Gastrocnemius medialis (tissue), 4 donors: Measurements from ENCODE around the gene FREM2. TPM values are rescaled to one million over a fixed set of nuclear protein-coding genes. Genes with fewer than 3 reads are reported as not detected.

ENCODE experiments used
- ATAC-seq, 2 donors: fragments of 150-250 bp; one replicate each; pipeline ENCODE4 v1.9.1; 2016
- DNase-seq, 2 donors: peaks; one replicate each; pipeline ENCODE4 v3.0.0-alpha.2; 2019
- H3K27ac ChIP-seq, 4 donors: fragments of 200-600 bp; sonication (generic); 1 replicate in 1 of 4; 2 replicates in 3 of 4; pipeline ENCODE4 v1.5.1; 2016 to 2018; ENCODE audit warnings: mild to moderate bottlenecking in 2 of 4, moderate library complexity in 1 of 4
- H3K27me3 ChIP-seq, 3 donors: fragments of 200-600 bp; sonication (generic) in 2 of 3; 1 replicate in 1 of 3; 2 replicates in 2 of 3; pipeline versions ENCODE4 v1.5.1 to v1.6.0; 2016 to 2019; ENCODE audit warnings: mild to moderate bottlenecking in 1 of 3, moderate library complexity in 1 of 3
- H3K36me3 ChIP-seq, 2 donors: fragments of 200-600 bp; sonication (generic) in 1 of 2; one replicate each; pipeline ENCODE4 v1.5.1; 2017 to 2018
- H3K4me1 ChIP-seq, 2 donors: fragments of 200-600 bp; sonication (generic) in 1 of 2; one replicate each; pipeline ENCODE4 v1.5.1; 2016 to 2017; ENCODE audit warnings: mild to moderate bottlenecking in 2 of 2
- H3K4me3 ChIP-seq, 4 donors: fragments of 200-600 bp; sonication (generic) in 3 of 4; 1 replicate in 1 of 4; 2 replicates in 3 of 4; pipeline ENCODE4 v1.5.1; 2016 to 2019; ENCODE audit warnings: mild to moderate bottlenecking in 2 of 4
- H3K9me3 ChIP-seq, 3 donors: fragments of 200-600 bp; sonication (generic) in 2 of 3; 1 replicate in 1 of 3; 2 replicates in 2 of 3; pipeline ENCODE4 v1.5.1; 2016 to 2019
- POLR2A ChIP-seq, 2 donors: fragments of 450-650 bp; IDR thresholded peaks; one replicate each; pipeline ENCODE4 v1.6.1; 2017; ENCODE audit warnings: antibody characterized with exemption in 2 of 2, mild to moderate bottlenecking in 2 of 2, moderate library complexity in 2 of 2
- in situ Hi-C, 4 donors: fragments of 200-750 bp; cut with MboI; loops; one replicate each; pipeline versions ENCODE4 v1.15.0 to v1.8.0; 2017; ENCODE audit warnings: low sequenced_read_pairs in 4 of 4
- intact Hi-C: fragments of 100-400 bp; cut with DNase I; formaldehyde crosslinking; loops from one replicate; pipeline ENCODE4 v1.15.1; 2023; ENCODE audit warnings: low total_unique reads
- total RNA-seq, 4 donors: library from RNA; depleted of rRNA; stranded (reverse); fragments of >200 nt; gene quantifications; one replicate each; pipeline versions ENCODE4 v1.1.0 to v1.2.3, GENCODE V29; 2016
- TF ChIP-seq, protein P1 (sequence below), 5 experiments: fragments of 450-650 bp in 3 of 5; fragments of 200-600 bp in 2 of 5; sonication (generic) in 2 of 5; IDR thresholded peaks in 4 of 5; conservative IDR thresholded peaks in 1 of 5; 1 replicate in 4 of 5; 2 replicates in 1 of 5; pipeline ENCODE4 v1.5.1; 2016 to 2019; ENCODE audit warnings: antibody characterized with exemption in 5 of 5, mild to moderate bottlenecking in 3 of 5, moderate library complexity in 3 of 5

FREM2 gene
- total RNA-seq, 4 donors from 2014 or later, result 1.3 to 6.4 (median 2.4) TPM

DNA sequence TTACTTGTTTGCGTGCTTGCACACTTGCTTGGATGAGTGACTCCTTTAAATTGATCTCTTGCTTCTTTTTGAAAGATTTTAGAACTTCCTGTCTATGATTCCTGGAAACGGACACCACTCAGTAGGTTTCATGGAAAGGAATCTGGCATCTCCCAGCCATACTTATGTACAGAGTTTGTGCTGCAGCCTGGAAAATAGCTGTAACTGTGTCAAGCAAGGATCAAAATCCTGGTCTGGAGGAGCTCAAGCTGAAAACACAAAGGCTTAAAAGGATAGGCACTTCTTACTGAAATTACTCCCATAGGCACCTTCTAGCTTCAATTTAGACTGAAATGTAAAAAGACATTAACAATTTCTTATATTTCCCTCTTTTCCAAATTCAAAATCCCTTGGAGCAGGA is 1.4 kb upstream of the FREM2 start:
- H3K27me3 ChIP-seq, result no peaks in the 10 kb centered on the region
- no peak for DNase-seq
- TF ChIP-seq, protein P1, sequence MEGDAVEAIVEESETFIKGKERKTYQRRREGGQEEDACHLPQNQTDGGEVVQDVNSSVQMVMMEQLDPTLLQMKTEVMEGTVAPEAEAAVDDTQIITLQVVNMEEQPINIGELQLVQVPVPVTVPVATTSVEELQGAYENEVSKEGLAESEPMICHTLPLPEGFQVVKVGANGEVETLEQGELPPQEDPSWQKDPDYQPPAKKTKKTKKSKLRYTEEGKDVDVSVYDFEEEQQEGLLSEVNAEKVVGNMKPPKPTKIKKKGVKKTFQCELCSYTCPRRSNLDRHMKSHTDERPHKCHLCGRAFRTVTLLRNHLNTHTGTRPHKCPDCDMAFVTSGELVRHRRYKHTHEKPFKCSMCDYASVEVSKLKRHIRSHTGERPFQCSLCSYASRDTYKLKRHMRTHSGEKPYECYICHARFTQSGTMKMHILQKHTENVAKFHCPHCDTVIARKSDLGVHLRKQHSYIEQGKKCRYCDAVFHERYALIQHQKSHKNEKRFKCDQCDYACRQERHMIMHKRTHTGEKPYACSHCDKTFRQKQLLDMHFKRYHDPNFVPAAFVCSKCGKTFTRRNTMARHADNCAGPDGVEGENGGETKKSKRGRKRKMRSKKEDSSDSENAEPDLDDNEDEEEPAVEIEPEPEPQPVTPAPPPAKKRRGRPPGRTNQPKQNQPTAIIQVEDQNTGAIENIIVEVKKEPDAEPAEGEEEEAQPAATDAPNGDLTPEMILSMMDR (IDR thresholded peaks at IDR 0.05 in 4 of 5, conservative IDR thresholded peaks at IDR 0.05 in 1 of 5), result no peak
- no peak for TF ChIP-seq POLR2A (IDR thresholded peaks at IDR 0.05)
- H3K4me3 ChIP-seq, result no peak overlapping the region
- intact Hi-C loops (no loop called here), in situ Hi-C loops (loop anchor here in 2 of 4 donors (5.0 to 25.0 kb wide), 3 partner anchors 79 to 177 kb away; no protein-coding TSS in a partner anchor)
- no peaks in the 10 kb centered on the region for H3K36me3 ChIP-seq
- peaks cover 2 to 14% of the 10 kb centered on the region in 2 donors for H3K4me1 ChIP-seq
- no peaks in the 10 kb centered on the region for H3K9me3 ChIP-seq
- H3K27ac ChIP-seq, result no peak overlapping the region
- no peak for ATAC-seq

DNA sequence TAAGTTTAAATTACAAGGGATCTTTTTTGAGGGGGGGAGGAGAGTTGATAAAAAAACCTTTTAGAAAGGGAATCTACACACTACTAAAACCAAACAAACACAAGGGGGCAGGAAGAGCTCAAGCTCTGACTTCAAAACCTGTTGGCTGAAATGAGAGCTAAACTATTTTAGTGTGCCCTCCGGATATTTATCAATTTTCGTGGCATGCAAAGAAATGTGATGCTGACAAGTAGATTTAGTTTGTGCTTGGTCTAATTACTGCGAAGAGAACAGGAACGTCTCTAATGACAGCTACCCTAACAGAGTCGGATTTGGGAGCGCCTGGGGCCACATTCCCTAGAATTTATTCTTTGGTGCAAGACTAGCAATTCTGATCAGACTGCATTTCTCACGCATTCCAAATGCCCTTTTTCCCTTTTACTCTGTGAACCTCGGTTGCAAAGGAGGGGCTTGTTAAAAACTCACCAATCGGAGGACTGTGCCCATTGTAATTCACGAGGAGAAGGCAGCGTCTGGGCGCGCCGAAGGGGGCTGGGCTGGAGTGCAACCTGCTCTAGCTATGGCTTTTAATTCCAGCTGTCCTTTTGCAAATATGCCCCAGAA is 802 bp upstream of the FREM2 start:
- in situ Hi-C loops (loop anchor here in 2 of 4 donors (5.0 to 25.0 kb wide), 3 partner anchors 79 to 176 kb away; no protein-coding TSS in a partner anchor), intact Hi-C loops (loop anchor here (1.0 kb wide), 2 partner anchors 77 to 186 kb away; no protein-coding TSS in a partner anchor)
- Histone ChIP-seq H3K27ac (peak overlapping the region; percentile 35 to 61 (median 55)), H3K36me3 (no peaks in the 10 kb centered on the region), H3K4me3 (peak overlapping the region; percentile 63 to 70 (median 68)), H3K27me3 (no peaks in the 10 kb centered on the region), H3K9me3 (no peaks in the 10 kb centered on the region), H3K4me1 (peaks cover 2 to 14% of the 10 kb centered on the region in 2 donors)
- DNase-seq (no peak), ATAC-seq (peak; percentile 51 to 56)
- no peak for TF ChIP-seq POLR2A (IDR thresholded peaks at IDR 0.05)
- TF ChIP-seq, protein P1 (IDR thresholded peaks at IDR 0.05 in 4 of 5, conservative IDR thresholded peaks at IDR 0.05 in 1 of 5), result peak; percentile 30 to 57 (median 49)

DNA sequence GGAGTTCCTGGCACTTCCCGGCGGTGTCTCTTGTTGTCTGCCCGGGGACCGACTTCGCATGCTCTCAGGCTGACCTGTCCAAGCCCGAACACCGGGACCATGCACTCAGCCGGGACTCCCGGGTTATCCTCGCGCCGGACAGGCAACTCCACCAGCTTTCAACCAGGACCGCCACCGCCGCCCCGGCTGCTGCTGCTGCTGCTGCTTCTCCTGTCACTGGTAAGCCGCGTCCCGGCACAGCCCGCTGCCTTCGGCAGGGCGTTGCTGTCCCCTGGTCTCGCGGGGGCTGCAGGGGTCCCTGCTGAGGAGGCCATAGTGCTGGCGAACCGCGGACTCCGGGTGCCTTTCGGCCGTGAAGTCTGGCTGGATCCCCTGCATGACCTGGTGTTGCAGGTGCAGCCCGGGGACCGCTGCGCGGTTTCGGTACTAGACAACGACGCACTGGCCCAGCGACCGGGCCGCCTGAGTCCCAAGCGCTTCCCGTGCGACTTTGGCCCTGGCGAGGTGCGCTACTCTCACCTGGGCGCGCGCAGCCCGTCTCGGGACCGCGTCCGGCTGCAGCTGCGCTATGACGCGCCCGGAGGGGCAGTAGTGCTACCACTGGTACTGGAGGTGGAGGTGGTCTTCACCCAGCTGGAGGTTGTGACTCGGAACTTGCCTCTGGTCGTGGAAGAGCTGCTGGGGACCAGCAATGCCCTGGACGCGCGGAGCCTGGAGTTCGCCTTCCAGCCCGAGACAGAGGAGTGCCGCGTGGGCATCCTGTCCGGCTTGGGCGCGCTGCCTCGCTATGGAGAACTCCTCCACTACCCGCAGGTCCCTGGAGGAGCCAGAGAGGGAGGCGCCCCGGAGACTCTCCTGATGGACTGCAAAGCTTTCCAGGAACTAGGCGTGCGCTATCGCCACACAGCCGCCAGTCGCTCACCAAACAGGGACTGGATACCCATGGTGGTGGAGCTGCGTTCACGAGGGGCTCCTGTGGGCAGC is 661 bp downstream of the FREM2 start:
- Histone ChIP-seq H3K4me3 (peak overlapping the region; percentile 63 to 70 (median 68)), H3K27me3 (no peaks in the 10 kb centered on the region), H3K4me1 (peaks cover 2 to 21% of the 10 kb centered on the region in 2 donors), H3K9me3 (no peaks in the 10 kb centered on the region), H3K27ac (peak overlapping the region; percentile 35 to 61 (median 55)), H3K36me3 (no peaks in the 10 kb centered on the region)
- ATAC-seq (peak; percentile 11 to 42), DNase-seq (no peak)
- in situ Hi-C loops (loop anchor here in 2 of 4 donors (5.0 to 25.0 kb wide), 3 partner anchors 77 to 175 kb away; no protein-coding TSS in a partner anchor), intact Hi-C loops (no loop called here)
- TF ChIP-seq, protein P1 (IDR thresholded peaks at IDR 0.05 in 4 of 5, conservative IDR thresholded peaks at IDR 0.05 in 1 of 5), result no peak
- TF ChIP-seq POLR2A (IDR thresholded peaks at IDR 0.05), result no peak

DNA sequence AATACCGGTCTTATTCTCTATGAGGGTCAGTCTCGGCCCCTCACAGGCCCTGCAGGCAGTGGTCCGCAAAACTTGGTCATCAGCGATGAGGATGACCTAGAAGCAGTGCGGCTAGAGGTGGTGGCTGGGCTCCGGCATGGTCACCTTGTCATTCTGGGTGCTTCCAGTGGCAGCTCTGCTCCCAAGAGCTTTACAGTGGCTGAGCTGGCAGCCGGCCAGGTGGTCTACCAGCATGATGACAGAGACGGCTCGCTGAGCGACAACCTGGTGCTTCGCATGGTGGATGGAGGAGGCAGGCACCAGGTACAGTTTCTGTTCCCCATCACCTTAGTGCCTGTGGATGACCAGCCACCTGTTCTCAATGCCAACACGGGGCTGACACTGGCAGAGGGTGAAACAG is 1.8 kb downstream of the FREM2 start:
- H3K4me3 ChIP-seq, result no peak overlapping the region
- H3K9me3 ChIP-seq, result no peaks in the 10 kb centered on the region
- DNase-seq, result no peak
- H3K4me1 ChIP-seq, result peaks cover 8 to 25% of the 10 kb centered on the region in 2 donors
- in situ Hi-C loops, result loop anchor here in 2 of 4 donors (5.0 to 25.0 kb wide), 3 partner anchors 76 to 174 kb away; no protein-coding TSS in a partner anchor
- no peak overlapping the region for H3K27ac ChIP-seq
- no peak for TF ChIP-seq POLR2A (IDR thresholded peaks at IDR 0.05)
- TF ChIP-seq, protein P1 (IDR thresholded peaks at IDR 0.05 in 4 of 5, conservative IDR thresholded peaks at IDR 0.05 in 1 of 5), result no peak
- H3K27me3 ChIP-seq, result no peaks in the 10 kb centered on the region
- intact Hi-C loops, result no loop called here
- ATAC-seq, result no peak
- no peaks in the 10 kb centered on the region for H3K36me3 ChIP-seq
